ENCODE data around the gene PRG3. TPM values are rescaled to one million over a fixed set of nuclear protein-coding genes. Genes with fewer than 3 reads are reported as not detected.

PRG3 gene
- total and polyA plus RNA-seq, 8 donors: 0.43 to 1.0 (median 0.76) TPM; not detected in 2

DNA sequence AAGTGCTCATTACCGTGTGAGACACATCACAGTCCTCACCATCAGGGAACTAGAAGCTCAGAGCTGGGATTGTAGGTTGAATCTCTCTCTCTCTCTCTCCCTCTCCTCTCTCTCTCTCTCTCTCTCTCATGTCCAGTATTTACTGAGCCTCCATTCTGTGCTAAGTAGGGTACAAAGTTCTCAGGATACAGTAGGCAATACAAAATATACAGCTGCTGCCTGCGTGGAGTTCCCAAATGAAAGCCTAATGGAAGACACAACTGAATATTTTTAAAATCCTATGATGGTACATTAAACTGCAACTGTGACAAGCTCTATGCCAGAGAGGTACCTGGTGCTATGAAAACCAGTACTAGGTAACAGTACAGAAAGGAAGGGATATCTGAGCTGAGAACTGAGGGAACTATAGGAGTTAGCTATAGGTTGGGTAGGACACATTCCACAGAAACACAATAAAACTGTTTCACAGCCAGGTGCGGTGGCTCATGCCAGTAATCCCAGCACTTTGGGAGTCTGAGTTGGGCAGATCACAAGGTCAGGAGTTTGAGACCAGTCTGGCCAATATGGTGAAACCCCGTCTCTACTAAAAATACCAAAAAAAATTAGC lies 19.1 kb upstream of the PRG3 start:
- TF ChIP-seq, protein P1, sequence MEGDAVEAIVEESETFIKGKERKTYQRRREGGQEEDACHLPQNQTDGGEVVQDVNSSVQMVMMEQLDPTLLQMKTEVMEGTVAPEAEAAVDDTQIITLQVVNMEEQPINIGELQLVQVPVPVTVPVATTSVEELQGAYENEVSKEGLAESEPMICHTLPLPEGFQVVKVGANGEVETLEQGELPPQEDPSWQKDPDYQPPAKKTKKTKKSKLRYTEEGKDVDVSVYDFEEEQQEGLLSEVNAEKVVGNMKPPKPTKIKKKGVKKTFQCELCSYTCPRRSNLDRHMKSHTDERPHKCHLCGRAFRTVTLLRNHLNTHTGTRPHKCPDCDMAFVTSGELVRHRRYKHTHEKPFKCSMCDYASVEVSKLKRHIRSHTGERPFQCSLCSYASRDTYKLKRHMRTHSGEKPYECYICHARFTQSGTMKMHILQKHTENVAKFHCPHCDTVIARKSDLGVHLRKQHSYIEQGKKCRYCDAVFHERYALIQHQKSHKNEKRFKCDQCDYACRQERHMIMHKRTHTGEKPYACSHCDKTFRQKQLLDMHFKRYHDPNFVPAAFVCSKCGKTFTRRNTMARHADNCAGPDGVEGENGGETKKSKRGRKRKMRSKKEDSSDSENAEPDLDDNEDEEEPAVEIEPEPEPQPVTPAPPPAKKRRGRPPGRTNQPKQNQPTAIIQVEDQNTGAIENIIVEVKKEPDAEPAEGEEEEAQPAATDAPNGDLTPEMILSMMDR (IDR thresholded peaks at IDR 0.05): no peak
- intact Hi-C loops (cut with DNase I): no loop called here

DNA sequence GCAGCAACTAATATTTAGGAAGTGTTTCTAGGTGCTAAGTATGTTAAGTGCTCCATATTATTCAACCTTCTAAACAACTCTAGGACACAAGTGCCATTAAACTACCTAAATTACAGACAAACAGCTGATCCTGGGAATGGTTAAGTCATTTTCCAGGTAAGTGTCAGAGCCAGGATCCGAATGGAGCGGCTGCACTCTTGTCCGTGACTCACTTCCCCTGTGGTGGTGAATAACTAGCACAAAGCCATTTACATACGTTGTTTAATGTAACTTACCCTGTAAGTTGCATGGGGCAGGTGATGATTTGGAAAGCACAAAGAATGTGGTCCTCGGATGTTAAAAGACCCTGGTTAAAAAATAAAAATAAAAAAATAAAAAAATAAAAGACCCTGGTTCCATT lies 18.3 kb upstream of the PRG3 start:
- Histone ChIP-seq H3K27me3 (no peaks in the 10 kb centered on the region), H3K4me3 (no peak overlapping the region), H3K27ac (no peak overlapping the region), H3K9me3 (no peaks in the 10 kb centered on the region), H3K4me1 (no peaks in the 10 kb centered on the region), H3K36me3 (no peaks in the 10 kb centered on the region)
- no peak for DNase-seq
- intact Hi-C loops (cut with DNase I): no loop called here
- TF ChIP-seq, protein P1 (IDR thresholded peaks at IDR 0.05): no peak
- no peak for ATAC-seq

More for the DNA sequence above, 19.1 kb upstream of the PRG3 start:
- Histone ChIP-seq H3K36me3 (no peaks in the 10 kb centered on the region), H3K9me3 (no peaks in the 10 kb centered on the region), H3K27ac (no peak overlapping the region), H3K4me3 (no peak overlapping the region), H3K4me1 (peaks cover 0 to 2% of the 10 kb centered on the region in 2 donors), H3K27me3 (no peaks in the 10 kb centered on the region)
- ATAC-seq (no peak), DNase-seq (no peak)

DNA sequence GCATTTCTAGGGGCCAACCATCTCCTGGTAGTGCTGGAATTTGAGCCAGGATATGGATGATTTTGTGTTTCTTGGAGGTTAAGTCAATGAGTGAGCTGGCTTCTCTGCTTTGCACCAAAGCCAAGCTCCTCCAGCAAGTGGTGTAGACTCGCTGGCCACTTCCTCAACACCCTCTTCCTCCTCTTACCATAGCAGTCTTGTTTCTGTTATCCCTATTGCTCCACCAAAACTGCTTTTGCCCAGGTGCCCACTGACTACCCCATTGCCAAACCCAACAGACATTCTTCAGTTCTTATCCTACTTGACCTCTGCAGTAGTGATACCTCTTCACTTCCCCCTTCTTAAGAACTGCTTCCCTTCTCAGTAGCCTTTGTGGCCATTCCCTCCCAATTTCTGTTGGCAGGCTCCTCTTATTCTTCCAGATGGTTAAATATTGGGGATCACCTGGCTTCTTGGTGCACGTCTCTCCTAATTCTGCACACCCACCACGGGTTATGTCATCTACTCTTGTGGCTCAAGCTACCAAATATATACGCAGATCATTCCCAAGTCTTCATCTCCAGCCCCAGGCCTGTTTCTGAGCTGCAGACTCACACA lies 16.5 kb upstream of the PRG3 start:
- no peak overlapping the region for H3K27ac ChIP-seq
- H3K4me3 ChIP-seq: no peak overlapping the region
- DNase-seq (no peak), ATAC-seq (no peak)
- TF ChIP-seq, protein P1 (IDR thresholded peaks at IDR 0.05): no peak
- no peaks in the 10 kb centered on the region for H3K36me3 ChIP-seq
- H3K9me3 ChIP-seq: no peaks in the 10 kb centered on the region
- no peaks in the 10 kb centered on the region for H3K27me3 ChIP-seq
- H3K4me1 ChIP-seq: no peaks in the 10 kb centered on the region
- intact Hi-C loops (cut with DNase I): no loop called here

DNA sequence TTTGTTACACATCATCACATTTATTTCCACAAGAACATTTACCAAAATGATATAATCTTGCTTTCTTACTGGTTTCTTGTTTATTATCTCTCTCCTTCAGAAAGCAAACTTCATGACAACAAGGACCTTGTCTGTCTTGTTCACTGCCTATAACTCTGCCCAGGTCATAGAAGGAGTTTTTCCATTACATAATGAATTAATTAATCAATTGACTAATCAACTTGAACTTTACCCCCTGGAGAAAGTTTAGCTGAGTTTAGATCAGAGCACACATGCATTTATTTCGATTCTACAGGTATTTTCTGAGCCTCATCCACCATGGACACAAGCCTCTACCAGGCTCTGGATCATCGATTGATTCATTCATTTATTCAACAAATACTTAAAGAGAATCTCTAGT lies 15.8 kb upstream of the PRG3 start:
- Histone ChIP-seq H3K4me3 (no peak overlapping the region), H3K9me3 (no peaks in the 10 kb centered on the region), H3K4me1 (no peaks in the 10 kb centered on the region), H3K36me3 (no peaks in the 10 kb centered on the region), H3K27ac (no peak overlapping the region), H3K27me3 (no peaks in the 10 kb centered on the region)
- TF ChIP-seq, protein P1 (IDR thresholded peaks at IDR 0.05): no peak
- no peak for DNase-seq
- ATAC-seq: no peak
- intact Hi-C loops (cut with DNase I): no loop called here

DNA sequence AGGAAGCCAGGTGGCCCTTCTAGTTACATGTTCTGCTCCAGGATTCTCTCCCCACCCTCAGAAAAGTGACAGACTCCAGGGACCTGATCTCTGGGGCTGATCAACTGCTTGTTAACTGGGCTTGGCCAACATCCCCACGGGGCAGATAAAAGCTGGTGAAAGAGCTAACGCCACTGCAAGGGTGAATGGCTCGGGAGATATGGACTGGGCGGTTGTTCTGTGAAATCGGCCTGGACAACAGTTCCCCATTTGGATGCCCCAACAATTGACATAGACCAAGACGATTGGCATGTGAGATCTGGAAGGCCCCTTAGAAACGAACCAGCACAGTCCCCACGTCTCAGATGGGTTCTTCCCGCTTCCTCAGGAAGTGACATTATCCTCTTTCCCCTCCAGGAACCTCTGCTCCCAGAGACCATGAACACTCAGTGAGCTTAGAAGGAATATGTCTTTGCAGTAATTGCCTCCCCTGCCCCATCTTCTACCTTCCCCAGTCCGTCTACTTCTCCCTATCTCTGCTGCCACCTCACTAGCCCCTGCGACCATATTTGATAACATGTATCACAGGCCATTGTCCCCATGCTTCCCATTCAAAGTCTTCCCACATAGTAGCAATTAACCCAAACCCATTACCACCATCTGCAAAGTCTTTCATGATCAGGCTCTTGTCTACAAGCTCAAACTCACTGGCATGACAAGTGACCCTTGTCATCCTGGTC lies 15.1 kb upstream of the PRG3 start:
- Histone ChIP-seq H3K4me1 (no peaks in the 10 kb centered on the region), H3K27ac (no peak overlapping the region), H3K36me3 (no peaks in the 10 kb centered on the region), H3K9me3 (no peaks in the 10 kb centered on the region), H3K27me3 (no peaks in the 10 kb centered on the region), H3K4me3 (no peak overlapping the region)
- ATAC-seq: no peak
- intact Hi-C loops (cut with DNase I): no loop called here
- DNase-seq: no peak
- TF ChIP-seq, protein P1 (IDR thresholded peaks at IDR 0.05): no peak
